ENCODE data around the gene FKBP2. TPM values are rescaled to one million over a fixed set of nuclear protein-coding genes. Genes with fewer than 3 reads are reported as not detected.

FKBP2 gene
- total RNA-seq, 4 donors from 2014 or later = 20.2 to 54.7 (median 27.6) TPM

DNA sequence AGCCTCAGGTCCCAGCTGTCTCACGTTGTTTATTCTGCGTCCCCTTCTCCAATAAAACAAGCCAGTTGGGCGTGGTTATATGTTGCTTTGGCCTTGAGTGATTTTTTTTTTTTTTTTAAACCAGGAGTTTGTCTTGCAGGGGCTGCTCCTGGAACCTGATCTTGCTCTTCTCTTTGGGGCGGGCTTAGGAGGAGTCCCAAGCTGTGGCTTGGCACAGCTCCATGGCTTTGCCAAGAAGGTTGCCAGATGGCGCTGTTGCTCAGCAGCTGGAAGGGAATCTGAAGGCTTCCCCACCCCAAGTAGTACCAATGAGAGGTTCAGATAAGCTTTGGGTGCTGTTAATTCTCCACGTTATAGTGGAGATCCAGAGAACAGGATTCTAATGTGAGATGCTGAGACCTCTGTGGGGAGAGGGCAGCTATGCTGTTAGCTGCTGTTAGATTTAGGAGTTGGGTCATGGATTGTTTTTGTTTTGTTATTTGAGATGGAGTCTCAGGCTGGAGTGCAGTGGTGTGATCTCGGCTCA lies 36.4 kb upstream of the FKBP2 start:
- DNase-seq (peak; percentile 76 to 88), ATAC-seq (peak; percentile 92 to 96)
- H3K27ac ChIP-seq = peak overlapping the region; percentile 24 to 78 (median 26)
- intact Hi-C loops (cut with DNase I; ENCODE audit: low total_unique reads) (loop anchor here (1.0 kb wide), 4 partner anchors 47 to 100 kb away; partner anchors contain the start of gene PLCB3), in situ Hi-C loops (cut with MboI; ENCODE audit: low sequenced_read_pairs in 4 of 4) (loop anchor here in 2 of 4 donors (5.0 kb wide), 1 partner anchor 93 kb away; no protein-coding TSS in a partner anchor)
- peaks cover 3 to 63% of the 10 kb centered on the region in 2 donors for H3K36me3 ChIP-seq
- H3K9me3 ChIP-seq = no peaks in the 10 kb centered on the region
- H3K4me1 ChIP-seq = peaks cover 17 to 22% of the 10 kb centered on the region in 2 donors
- TF ChIP-seq POLR2A (IDR thresholded peaks at IDR 0.05) (no peak), CTCF (IDR thresholded peaks at IDR 0.05 in 4 of 5, conservative IDR thresholded peaks at IDR 0.05 in 1 of 5) (peak; percentile 55 to 80 (median 69))
- H3K27me3 ChIP-seq = no peaks in the 10 kb centered on the region
- no peak overlapping the region for H3K4me3 ChIP-seq

GRCh38 chr11:64206457-64207255 lies 34.2 kb upstream of the FKBP2 start, which contains the start of gene FERMT3:
Gene FERMT3 (plus strand): TSS chr11:64206721. CDS start chr11:64207365, 644 bp downstream.
- Histone ChIP-seq H3K9me3 (no peaks in the 10 kb centered on the region), H3K4me1 (peaks cover 17 to 22% of the 10 kb centered on the region in 2 donors), H3K27ac (peak within 1 kb of the TSS; percentile 70 to 78 (median 78)), H3K36me3 (peaks cover 3 to 45% of the 10 kb centered on the region in 2 donors), H3K27me3 (no peaks in the 10 kb centered on the region), H3K4me3 (peak within 1 kb of the TSS; percentile 37 to 47 (median 44))
- intact Hi-C loops (cut with DNase I; ENCODE audit: low total_unique reads) (no loop called here), in situ Hi-C loops (cut with MboI; ENCODE audit: low sequenced_read_pairs in 4 of 4) (loop anchor here in 1 of 4 donors (5.0 kb wide), 1 partner anchor 96 kb away; the partner anchor contains the start of gene CATSPERZ)
- ATAC-seq (no peak), DNase-seq (peak in 1 of 2 donors; percentile 51)
- TF ChIP-seq CTCF (IDR thresholded peaks at IDR 0.05 in 4 of 5, conservative IDR thresholded peaks at IDR 0.05 in 1 of 5) (no peak), POLR2A (IDR thresholded peaks at IDR 0.05) (peak in 1 of 2 donors; percentile 29)

DNA sequence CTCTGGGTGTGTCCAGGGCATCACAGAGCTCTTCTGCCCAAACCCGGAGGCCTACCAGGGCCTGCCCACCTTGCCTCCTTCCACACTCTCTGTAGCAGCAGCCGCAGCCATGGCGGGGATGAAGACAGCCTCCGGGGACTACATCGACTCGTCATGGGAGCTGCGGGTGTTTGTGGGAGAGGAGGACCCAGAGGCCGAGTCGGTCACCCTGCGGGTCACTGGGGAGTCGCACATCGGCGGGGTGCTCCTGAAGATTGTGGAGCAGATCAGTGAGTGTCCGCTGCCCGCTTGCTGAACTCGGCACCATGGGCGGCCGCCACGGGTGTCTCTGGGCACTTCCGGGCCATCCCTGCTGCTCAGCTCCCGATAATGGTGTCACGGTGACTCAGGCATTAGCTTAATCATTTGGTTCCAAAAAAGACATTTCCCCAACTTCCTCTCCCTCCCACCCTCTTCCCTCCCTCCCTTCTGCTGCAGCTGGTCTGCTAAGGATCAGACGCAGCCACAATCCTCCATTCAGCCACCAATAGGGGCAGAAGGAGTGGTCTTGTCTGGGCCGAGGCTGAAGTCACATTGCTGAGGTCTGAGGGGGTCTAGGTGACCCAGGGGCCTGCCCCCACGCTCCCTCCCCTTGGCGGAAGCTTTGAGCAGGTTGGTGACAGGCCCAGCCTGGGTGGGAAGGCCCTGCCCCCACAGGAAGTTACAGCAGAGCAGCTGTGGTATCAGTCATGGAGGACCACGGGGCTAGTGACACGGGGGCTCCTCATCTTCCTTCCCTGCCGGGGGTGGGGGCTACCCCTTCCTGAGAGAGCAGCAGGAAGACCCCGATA lies 33.4 kb upstream of the FKBP2 start:
- Histone ChIP-seq H3K27me3 (no peaks in the 10 kb centered on the region), H3K36me3 (peaks cover 3 to 45% of the 10 kb centered on the region in 2 donors), H3K4me3 (peak overlapping the region; percentile 37 to 47 (median 44)), H3K4me1 (peaks cover 16 to 20% of the 10 kb centered on the region in 2 donors), H3K9me3 (no peaks in the 10 kb centered on the region), H3K27ac (peak overlapping the region; percentile 70 to 78 (median 78))
- in situ Hi-C loops (cut with MboI; ENCODE audit: low sequenced_read_pairs in 4 of 4) (loop anchor here in 1 of 4 donors (5.0 kb wide), 1 partner anchor 95 kb away; the partner anchor contains the start of gene CATSPERZ), intact Hi-C loops (cut with DNase I; ENCODE audit: low total_unique reads) (no loop called here)
- DNase-seq (peak in 1 of 2 donors; percentile 58), ATAC-seq (peak; percentile 48)
- TF ChIP-seq CTCF (IDR thresholded peaks at IDR 0.05 in 4 of 5, conservative IDR thresholded peaks at IDR 0.05 in 1 of 5) = no peak
- peak in 1 of 2 donors; percentile 26 for TF ChIP-seq POLR2A (IDR thresholded peaks at IDR 0.05)

DNA sequence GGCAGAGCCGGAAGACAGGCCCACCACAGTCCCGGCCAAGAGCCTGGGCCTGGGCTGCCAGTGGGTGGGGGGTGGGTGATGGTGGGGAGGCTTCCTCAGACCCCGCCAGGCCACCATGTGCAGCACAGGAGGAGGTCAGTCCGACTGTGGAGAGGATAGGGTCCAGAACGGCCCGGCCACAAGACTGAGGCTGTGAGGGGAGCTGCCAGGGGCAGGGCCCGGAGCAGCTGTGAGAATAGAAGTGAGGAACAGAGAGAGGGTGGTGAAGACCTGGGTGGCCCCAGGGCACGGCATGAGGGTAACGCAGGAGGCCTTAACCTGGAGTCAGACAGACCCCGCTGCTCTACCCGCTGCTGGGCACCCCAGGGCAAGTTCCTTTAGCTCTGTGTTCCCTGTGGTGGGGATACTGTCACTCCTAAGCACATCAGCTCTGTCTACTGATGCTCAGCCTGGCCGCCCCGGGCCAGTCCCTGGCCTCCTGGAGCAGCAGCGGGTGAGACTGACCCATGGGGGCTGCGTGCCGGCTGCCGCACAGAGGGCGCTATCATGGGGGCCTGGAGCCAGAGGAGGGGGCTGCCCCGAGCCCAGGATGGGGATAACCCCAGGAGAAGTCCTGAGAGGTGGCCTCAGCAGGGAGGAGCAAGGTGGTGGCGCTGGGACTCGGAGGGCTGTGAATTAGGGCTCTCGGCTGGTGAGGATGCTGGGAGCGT lies 32.7 kb upstream of the FKBP2 start:
- no peak for ATAC-seq
- no peaks in the 10 kb centered on the region for H3K9me3 ChIP-seq
- in situ Hi-C loops (cut with MboI; ENCODE audit: low sequenced_read_pairs in 4 of 4) (loop anchor here in 1 of 4 donors (5.0 kb wide), 1 partner anchor 94 kb away; the partner anchor contains the start of gene CATSPERZ), intact Hi-C loops (cut with DNase I; ENCODE audit: low total_unique reads) (no loop called here)
- peak overlapping the region; percentile 37 to 47 (median 44) for H3K4me3 ChIP-seq
- TF ChIP-seq CTCF (IDR thresholded peaks at IDR 0.05 in 4 of 5, conservative IDR thresholded peaks at IDR 0.05 in 1 of 5) (no peak), POLR2A (IDR thresholded peaks at IDR 0.05) (no peak)
- H3K36me3 ChIP-seq = peaks cover 3 to 37% of the 10 kb centered on the region in 2 donors
- DNase-seq = no peak
- H3K27me3 ChIP-seq = no peaks in the 10 kb centered on the region
- H3K27ac ChIP-seq = peak overlapping the region; percentile 70 to 78 (median 78)
- peaks cover 14 to 16% of the 10 kb centered on the region in 2 donors for H3K4me1 ChIP-seq

Measured in gastrocnemius medialis (tissue), 4 donors.